HepG2 (cell line): ENCODE data around the gene DNAJC9. TPM values are rescaled to one million over a fixed set of nuclear protein-coding genes. Genes with fewer than 3 reads are reported as not detected.

ENCODE experiments used
- ATAC-seq: fragments of 200-7000 bp; cut with Tn5 transposase; 3 replicates; pipeline ENCODE4 v1.9.1; 2020; ENCODE audit warnings: mild to moderate bottlenecking, moderate library complexity
- BruUV-seq: library from RNA; stranded (reverse); fragments of 400-500 nt; replicated peaks from 2 replicates; lab custom pipeline; 2021; lab: Mats Ljungman, UMichigan
- CTCF ChIA-PET: fragments of 300-600 bp; formaldehyde crosslinking; extraction: SDS; loops from one replicate; lab custom pipeline; 2021; ENCODE audit warnings: low total read pairs, inconsistent platforms, low intra/inter-chr PET ratio; lab: Yijun Ruan, JAX
- POLR2A ChIA-PET: fragments of 350-600 bp; sonication (Branson Sonifier 250); formaldehyde crosslinking; loops from one replicate; lab custom pipeline; 2020; ENCODE audit warnings: antibody characterized with exemption, inconsistent platforms; lab: Yijun Ruan, JAX
- DNase-seq: peaks from one replicate; pipeline ENCODE4 v3.0.0-alpha.2; 2015; ENCODE audit warnings: low spot score
- FAIRE-seq: peaks from 3 replicates; lab custom pipeline; 2011; peaks lifted over from hg19 to GRCh38; lab: Jason Lieb, UNC
- H2AFZ ChIP-seq: one replicate; pipeline ENCODE4 v1.6.1; 2011; ENCODE audit warnings: low read length, inconsistent platforms
- H3K27ac ChIP-seq: fragments of 300-600 bp; 3 replicates; pipeline ENCODE4 v1.8.0; 2011; ENCODE audit warnings: mixed run types, mild to moderate bottlenecking, mixed read lengths, low read length, inconsistent platforms; ENCODE audit not compliant: insufficient read depth; ENCODE audit errors: extremely low read length
- H3K27me3 ChIP-seq, 2 experiments: fragments of 200-600 bp in 1 of 2; 2 replicates in 1 of 2; 3 replicates in 1 of 2; pipeline versions ENCODE4 v1.6.0 to v1.8.0; 2011; ENCODE audit warnings: low read length in 2 of 2, mild to moderate bottlenecking in 2 of 2, moderate library complexity in 2 of 2, inconsistent platforms in 1 of 2; ENCODE audit not compliant: insufficient read depth in 2 of 2, control insufficient read depth in 1 of 2
- H3K36me3 ChIP-seq, 2 experiments: fragments of 200-600 bp in 1 of 2; replicated peaks in 1 of 2; 2 replicates in 1 of 2; 3 replicates in 1 of 2; pipeline versions ENCODE4 v1.5.1 to v1.8.0; 2011; ENCODE audit warnings: low read length in 2 of 2, inconsistent platforms in 1 of 2; ENCODE audit not compliant: insufficient read depth in 2 of 2, control insufficient read depth in 1 of 2
- H3K4me1 ChIP-seq: 2 replicates; pipeline ENCODE4 v1.5.1; 2012; ENCODE audit warnings: low read length, inconsistent platforms; ENCODE audit not compliant: insufficient read depth
- H3K4me2 ChIP-seq: 2 replicates; pipeline ENCODE4 v1.6.0; 2011; ENCODE audit warnings: low read depth, low read length, inconsistent platforms
- H3K4me3 ChIP-seq, 3 experiments: fragments of 200-600 bp in 1 of 3; sonication (generic), shearing (Covaris generic) in 1 of 3; replicated peaks in 1 of 3; 2 replicates each; pipeline ENCODE4 v1.5.1; 2011 to 2016; ENCODE audit warnings: low read length in 3 of 3, inconsistent platforms in 2 of 3, low read depth in 2 of 3, mild to moderate bottlenecking in 2 of 3, control low read depth in 1 of 3, mixed read lengths in 1 of 3; ENCODE audit not compliant: insufficient read depth in 1 of 3
- H3K79me2 ChIP-seq: one replicate; pipeline ENCODE4 v1.6.1; 2011; ENCODE audit warnings: low read length, inconsistent platforms; ENCODE audit not compliant: insufficient read depth
- H3K9ac ChIP-seq: 2 replicates; pipeline ENCODE4 v1.6.0; 2011; ENCODE audit warnings: mild to moderate bottlenecking, low read depth, low read length, inconsistent platforms; ENCODE audit not compliant: insufficient read depth
- H3K9me3 ChIP-seq: 2 replicates; pipeline ENCODE4 v1.5.1; 2012; ENCODE audit warnings: mild to moderate bottlenecking, low read length
- H4K20me1 ChIP-seq: 2 replicates; pipeline ENCODE4 v1.6.0; 2011; ENCODE audit warnings: inconsistent platforms, mild to moderate bottlenecking, low read length, moderate library complexity; ENCODE audit not compliant: insufficient read depth
- KAT7 ChIP-seq: IDR thresholded peaks from 2 replicates; pipeline ENCODE4 v1.6.1; 2018; ENCODE audit warnings: borderline replicate concordance, missing compliant biosample characterization
- RBFOX2 ChIP-seq: fragments of 200-400 bp; formaldehyde crosslinking; IDR thresholded peaks from 2 replicates; pipeline ENCODE4 v1.6.1; 2017; ENCODE audit warnings: low read depth, mild to moderate bottlenecking, low read length
- ZNF296 ChIP-seq: sonication (generic); formaldehyde crosslinking; conservative IDR thresholded peaks from 2 replicates; pipeline ENCODE4 v1.5.0; 2020; ENCODE audit warnings: mild to moderate bottlenecking, missing genetic modification reagents
- ZNF512B ChIP-seq: sonication (generic); formaldehyde crosslinking; IDR thresholded peaks from 2 replicates; pipeline ENCODE4 v1.5.1; 2020; ENCODE audit warnings: missing genetic modification reagents, mild to moderate bottlenecking, borderline replicate concordance
- WGBS: methylation state at CpG from one replicate; pipeline ENCODE4 v1.1.6; 2017; ENCODE audit warnings: low lambda C conversion rate; 5-methylcytosine and 5-hydroxymethylcytosine counted together
- in situ Hi-C: cut with HindIII; loops from 2 replicates; pipeline ENCODE4 v1.10.0; 2017; ENCODE audit warnings: low pct_unique_long_range_greater_than_20kb; ENCODE audit not compliant: extremely low pct_ligation_motif_present
- intact Hi-C: fragments of 100-400 bp; cut with micrococcal nuclease; formaldehyde crosslinking; loops from one replicate; pipeline ENCODE4 v1.10.0; 2022; ENCODE audit not compliant: unreplicated experiment
- polyA plus RNA-seq, 8 experiments: library from polyadenylated mRNA; depleted of rRNA in 3 of 8; stranded (reverse) in 7 of 8; unstranded in 1 of 8; fragments of >200 nt; fragmentation: Illumina TruSeq in 4 of 8; extraction: Trizol in 4 of 8; gene quantifications; 2 replicates each; pipeline versions ENCODE4 v1.2.1 to v1.2.3, GENCODE V29; 2011 to 2016; ENCODE audit warnings: low read depth in 4 of 8, missing spikeins in 1 of 8, mixed read lengths in 1 of 8; ENCODE audit not compliant: insufficient read depth in 1 of 8
- total RNA-seq, 5 experiments: library from RNA; depleted of rRNA; stranded (reverse); fragments of >200 nt; fragmentation: Illumina TruSeq; extraction: Trizol; gene quantifications; 2 replicates each; pipeline ENCODE4 v1.2.3, GENCODE V29; 2016; ENCODE audit warnings: low read depth in 1 of 5

DNAJC9 gene
- total and polyA plus RNA-seq, 2 of the 13 experiments (the other 11 are each of a cell fraction or from before 2014, with no cell fraction given), result 15.9 to 60.3 TPM

GRCh38 chr10:73248259-73248724 lies 1.2 kb upstream of the DNAJC9 start:
- Histone ChIP-seq H3K27me3 (no peaks in the 10 kb centered on the region; a peak in 1 of 5 replicates), H3K9ac (no peak overlapping the region), H3K27ac (no peak overlapping the region), H2AFZ (no peak overlapping the region), H3K4me3 (no peak overlapping the region), H3K4me1 (peaks cover 51% of the 10 kb centered on the region), H4K20me1 (no peaks in the 10 kb centered on the region), H3K4me2 (peak overlapping the region; percentile 79), H3K36me3 (peaks cover 4 to 26% of the 10 kb centered on the region in 2 experiments), H3K9me3 (no peaks in the 10 kb centered on the region), H3K79me2 (peaks cover 55% of the 10 kb centered on the region)
- 90% methylated on average over 5 of the region's 5 CpGs for WGBS
- ChIA-PET CTCF (no interaction called here), POLR2A (interaction anchor here (1.9 to 2.6 kb wide), 4 partner anchors 79 to 165 kb away, joined by 10 to 20 read pairs (median 10); partner anchors contain the start of genes ANXA7, CFAP70, ECD and FAM149B1)
- DNase-seq (no peak), ATAC-seq (no peak), FAIRE-seq (no peak)
- TF ChIP-seq KAT7 (CRISPR knock-in tag) (no peak), RBFOX2 (peak; percentile 17; the same call in 1 of the 2 replicates), ZNF512B (CRISPR knock-in tag) (no peak), ZNF296 (CRISPR knock-in tag) (no peak)
- in situ Hi-C loops (no loop called here), intact Hi-C loops (no loop called here)
- no TSS peak for BruUV-seq
